Muscle of arm (tissue), 12 donors: ENCODE data around the gene CTDP1. TPM values are rescaled to one million over a fixed set of nuclear protein-coding genes. Genes with fewer than 3 reads are reported as not detected.

Experiments used
- DNase-seq: peaks from one replicate; pipeline ENCODE4 v3.0.0-alpha.2; 2013
- polyA plus RNA-seq, 12 donors: library from polyadenylated mRNA; unstranded; fragments of 120-200 nt; gene quantifications; one replicate each; pipeline ENCODE4 v1.2.1, GENCODE V29; 2013; ENCODE audit not compliant: insufficient read length in 12 of 12

Gene CTDP1
- polyA plus RNA-seq, 12 donors, result 6.2 to 12.8 (median 7.6) TPM; not detected in 1

- DNase-seq, result no peak
Observed at GRCh38 chr18:79642626-79643025, 37.0 kb upstream of the CTDP1 start.

DNA sequence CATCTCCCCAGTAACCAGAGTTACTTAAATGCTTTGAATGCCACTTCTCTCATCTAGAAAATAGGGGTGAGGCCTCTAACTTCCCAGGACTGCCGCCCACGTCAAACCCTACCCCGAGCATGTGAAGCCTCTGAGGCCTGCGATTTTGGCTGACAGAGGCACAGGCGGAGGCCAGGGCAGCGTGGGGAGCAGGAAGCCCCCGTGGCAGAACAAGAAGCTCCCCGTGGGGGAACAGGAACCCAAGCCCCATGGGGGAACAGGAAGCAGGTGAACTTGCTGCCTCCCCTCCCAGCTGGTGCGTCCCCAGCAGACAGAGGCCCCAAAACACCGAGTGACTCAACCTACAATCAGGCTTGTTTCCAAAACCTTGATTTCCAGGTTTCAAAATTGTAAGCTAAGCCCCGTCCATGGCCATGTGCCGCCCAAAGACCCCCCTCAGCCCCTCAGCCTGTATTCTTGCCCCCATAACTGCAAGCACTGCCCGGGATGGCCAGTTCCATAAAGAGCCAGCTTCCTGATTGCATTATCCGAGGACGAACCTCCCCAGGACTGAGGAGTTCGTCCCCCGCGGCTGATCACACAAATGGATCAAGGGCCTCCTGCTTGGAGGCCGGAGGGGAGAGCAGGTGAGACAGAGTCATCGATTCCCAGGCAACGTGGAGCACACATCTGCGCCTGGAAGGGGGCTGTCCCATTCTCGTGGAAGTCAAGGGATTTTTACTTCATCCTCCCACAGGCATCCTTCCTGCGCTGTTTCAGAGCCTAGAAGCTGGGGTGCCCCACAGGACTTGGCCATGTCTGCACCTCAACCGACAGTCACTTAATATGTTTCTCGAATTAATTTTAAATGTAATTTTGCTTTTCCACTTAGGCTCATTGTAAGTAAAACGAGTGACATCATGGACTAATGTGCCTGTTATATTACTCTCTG is 36.3 kb upstream of the CTDP1 start:
- no peak for DNase-seq

DNA sequence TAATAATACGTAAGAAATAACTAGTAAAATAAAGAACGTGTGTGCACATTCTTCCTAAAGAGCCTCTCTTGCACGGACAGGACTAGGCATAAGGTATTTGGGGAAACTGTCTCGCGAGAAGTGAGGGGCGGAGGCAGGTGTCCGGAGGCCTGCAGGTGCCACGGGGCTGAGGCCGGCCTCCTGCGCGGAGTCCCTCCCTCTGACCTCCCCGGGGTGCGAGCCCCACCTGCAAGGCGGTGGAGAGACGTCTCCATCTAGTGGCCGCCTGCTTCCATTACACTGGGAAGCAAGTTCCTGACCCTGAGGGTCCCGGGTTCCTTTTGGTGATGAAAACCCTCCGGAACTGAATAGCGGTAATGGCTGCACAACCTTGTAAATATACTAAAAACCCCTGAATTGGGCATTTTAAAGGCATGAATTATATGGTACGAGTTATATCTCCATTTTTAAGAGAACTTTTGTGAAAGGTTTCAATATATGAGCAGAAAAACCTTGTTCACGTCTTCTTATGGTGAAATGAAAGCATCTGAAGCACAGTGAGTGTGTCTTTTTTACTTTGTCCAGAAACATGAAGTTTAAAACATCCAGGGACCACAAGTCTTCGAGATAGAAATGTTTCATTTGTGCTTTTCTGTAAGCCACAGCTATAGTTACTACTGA is 35.5 kb upstream of the CTDP1 start:
- DNase-seq, result peak; percentile 59

DNA sequence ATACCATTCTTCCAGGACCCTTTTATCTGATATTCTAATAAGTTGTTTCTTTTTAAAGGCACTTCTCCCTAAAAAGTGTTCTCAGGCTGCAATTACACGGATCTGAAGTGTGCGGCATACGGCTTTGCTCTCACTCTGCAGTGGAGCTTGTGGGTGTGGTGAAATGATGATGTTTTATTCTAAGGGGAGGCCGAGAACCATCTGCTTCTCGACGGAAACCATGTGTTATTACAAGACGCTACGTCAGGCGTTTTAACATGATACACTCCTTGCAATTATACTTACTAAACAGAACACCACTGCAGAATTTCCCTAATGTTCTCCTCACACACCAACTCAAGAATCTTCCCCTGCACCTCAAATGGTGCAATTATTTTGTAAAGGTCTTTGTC is 34.9 kb upstream of the CTDP1 start:
- no peak for DNase-seq

DNA sequence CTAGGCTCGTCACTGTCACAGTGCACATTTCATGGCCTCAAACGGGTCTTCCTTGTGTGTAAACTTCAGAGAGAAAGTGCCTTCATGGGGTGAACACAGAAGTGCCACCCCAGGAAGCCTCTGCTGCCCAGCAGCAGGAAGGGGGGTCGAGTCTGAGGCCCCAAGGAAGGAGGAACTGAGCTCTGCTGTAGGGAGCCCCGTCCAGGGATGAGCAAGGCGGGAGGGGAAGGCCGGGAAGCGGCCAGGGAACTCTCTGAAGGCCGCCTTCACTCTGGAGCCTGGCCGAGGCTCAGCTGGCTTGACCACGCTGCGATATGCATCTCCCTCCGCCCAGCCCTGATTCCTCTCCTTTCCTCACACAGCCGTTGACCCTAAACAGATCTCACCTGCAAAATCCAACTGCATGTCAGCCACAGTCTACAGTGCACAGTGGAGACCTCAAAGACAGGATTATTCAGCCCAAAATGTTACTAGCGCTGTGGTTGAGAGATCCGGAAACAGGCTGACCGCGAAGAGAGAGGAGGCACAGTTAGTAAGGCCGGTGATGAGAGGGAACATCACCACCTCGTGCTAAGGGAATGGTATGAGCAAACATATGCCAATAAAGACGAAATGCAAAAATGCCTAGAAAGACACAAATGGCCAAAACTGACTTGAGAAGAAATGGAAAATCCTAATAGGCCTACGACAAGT is 34.2 kb upstream of the CTDP1 start:
- DNase-seq, result no peak

DNA sequence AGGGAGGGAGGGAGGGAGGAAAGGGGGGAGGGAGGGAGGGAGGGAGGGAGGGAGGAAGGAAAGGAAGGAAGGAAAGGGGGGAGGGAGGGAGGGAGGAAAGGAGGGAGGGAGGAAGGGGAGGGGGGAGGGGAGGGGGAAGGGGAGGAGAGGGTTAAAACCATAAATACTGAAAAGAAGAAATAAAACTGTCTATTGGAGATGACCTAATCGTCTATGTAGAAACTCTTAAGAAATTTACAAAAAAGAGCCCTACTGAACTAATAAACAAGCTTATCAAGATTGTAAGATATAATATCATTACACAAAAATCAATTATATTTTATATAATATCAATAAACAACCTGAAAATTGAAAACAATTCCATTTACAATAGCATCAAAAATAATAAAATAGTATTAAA is 32.3 kb upstream of the CTDP1 start:
- DNase-seq, result no peak

DNA sequence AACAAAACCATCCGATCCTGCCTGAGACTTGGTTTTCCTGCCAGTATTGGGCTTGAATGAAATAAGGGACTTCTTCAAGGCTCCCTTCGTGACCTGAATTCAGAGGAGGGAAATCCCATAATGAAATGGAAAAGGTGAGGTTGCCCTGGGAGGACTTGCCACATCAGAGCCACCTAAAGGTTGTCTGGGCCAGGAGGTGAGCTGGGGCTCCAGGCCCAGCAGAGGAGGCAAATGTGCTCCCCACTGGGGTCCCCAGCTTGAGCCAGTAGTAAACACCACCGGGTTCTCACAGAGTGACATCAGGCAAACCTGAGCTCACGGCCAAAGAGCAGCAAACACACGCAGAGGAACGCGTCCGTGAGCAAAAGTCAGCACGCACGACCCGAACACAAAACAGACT is 28.6 kb upstream of the CTDP1 start:
- DNase-seq, result no peak

- no peak for DNase-seq
Observed at GRCh38 chr18:79657342-79657996, 22.1 kb upstream of the CTDP1 start.

DNA sequence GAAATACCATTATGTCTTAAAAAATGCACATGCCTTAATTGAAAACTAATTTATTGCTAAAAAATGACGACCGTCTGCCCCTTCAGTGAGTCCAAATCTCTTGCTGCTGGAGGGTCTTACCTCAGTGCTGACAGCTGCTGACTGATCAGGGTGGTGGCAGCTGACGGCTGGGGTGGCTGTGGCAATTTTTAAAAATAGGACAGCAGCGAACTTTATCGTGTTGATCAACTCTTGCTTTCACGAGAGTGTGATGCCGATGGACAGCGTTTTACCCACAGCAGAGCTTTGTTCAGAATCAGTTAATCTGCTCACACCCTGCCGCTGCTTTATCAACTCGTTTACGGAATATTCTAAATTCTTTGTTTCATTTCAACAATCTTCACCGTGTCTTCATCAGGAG is 21.2 kb upstream of the CTDP1 start:
- no peak for DNase-seq

GRCh38 chr18:79659733-79660132 is 19.9 kb upstream of the CTDP1 start:
- DNase-seq, result no peak

- no peak for DNase-seq
Observed at GRCh38 chr18:79662034-79662433, 17.6 kb upstream of the CTDP1 start.

- no peak for DNase-seq
Observed at GRCh38 chr18:79662439-79662838, 17.2 kb upstream of the CTDP1 start.

- no peak for DNase-seq
Observed at GRCh38 chr18:79664525-79665125, 15.0 kb upstream of the CTDP1 start.

DNA sequence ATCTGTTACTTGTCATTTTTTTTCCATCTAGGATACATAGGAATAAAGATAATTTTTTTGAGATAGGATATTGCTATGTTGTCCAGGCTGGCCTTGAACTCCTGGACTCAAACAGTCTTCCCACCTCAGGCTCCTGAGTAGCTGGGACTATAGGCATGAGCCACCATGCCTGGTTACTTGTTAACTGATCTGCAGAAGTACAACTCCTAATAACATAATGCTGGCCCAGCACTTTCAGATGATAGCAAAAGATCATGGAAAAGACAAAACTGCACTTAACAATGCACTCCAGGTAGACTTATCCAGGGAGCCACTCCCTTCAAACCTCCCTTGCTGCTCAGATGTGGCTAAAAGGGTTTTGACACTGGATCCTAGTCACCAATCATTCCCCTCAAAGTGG is 11.4 kb upstream of the CTDP1 start:
- DNase-seq, result no peak

GRCh38 chr18:79672490-79673276 is 6.9 kb upstream of the CTDP1 start:
- no peak for DNase-seq

- DNase-seq, result no peak
Observed at GRCh38 chr18:79677221-79677620, 2.4 kb upstream of the CTDP1 start.

DNA sequence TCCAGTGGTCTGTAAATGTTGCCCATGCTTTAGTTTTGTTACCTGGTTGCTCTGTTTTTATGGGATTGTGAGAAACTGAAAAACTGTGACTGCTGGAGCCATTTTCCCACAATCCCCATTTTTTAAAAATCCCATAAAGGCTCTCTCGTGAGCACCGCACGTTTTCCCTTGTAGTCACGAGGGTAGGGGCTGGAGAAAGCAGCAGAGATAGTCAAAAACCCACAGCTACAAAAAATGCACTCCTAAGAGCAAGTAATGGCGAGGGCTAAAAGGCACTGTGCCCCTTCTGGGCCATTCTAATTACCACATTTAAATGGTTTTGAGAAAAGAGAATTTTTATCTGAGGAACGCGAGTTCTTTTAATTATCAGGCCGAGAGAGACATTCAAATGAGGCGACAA is 1.8 kb upstream of the CTDP1 start:
- DNase-seq, result no peak

DNA sequence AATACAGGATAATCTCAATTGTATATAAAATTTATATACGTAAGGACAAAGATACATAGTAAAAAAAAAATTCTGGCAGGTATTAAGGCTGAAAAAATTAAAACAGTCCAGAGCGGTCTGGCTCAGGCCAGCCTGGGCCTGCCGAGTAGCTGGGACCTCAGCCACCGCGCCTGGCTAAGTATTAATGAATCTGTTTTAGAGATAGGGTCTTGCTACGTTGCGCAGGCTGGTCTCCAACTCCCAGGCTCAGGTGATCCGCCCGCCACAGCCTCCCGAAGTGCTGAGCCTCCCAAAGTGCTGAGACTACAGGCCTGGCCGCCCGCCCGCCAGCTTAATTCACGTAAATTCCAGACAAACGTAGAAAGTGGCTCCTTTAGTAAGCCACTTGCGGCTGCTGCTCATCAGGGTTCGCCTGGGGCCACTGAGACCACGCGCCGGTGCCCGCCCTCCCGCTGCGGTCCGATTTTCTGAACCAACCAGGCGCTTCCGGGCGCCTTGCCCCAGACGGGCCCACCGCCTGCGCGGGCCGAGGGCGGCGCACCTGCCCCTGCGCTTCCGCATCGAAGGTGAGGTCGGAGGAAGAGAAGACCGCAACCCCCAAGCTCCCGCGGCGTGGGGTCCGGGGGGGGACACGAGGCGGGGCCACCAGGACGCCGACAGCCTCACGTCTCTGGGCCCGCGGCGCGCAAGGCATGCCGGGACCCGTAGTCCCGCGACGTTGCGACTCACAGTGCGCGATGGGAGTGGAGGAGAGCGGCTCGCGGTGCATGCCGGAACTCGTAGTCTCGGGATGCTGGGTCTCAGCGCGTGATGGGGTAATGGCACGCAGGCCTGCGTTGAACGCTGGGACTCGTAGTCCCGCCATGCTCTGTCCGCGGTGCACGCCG is 695 bp upstream of the CTDP1 start:
- peak; percentile 99 for DNase-seq

GRCh38 chr18:79680100-79680879 is 687 bp downstream of the CTDP1 start:
- DNase-seq, result no peak
